SK-N-SH (cell line): ENCODE measurements around the gene PKIB. TPM values are rescaled to one million over a fixed set of nuclear protein-coding genes. Genes with fewer than 3 reads are reported as not detected.

Source experiments
- CTCF ChIA-PET: fragments of 300-600, 350-600 bp; formaldehyde crosslinking; extraction: SDS; loops from one replicate; lab custom pipeline; 2021; lab: Yijun Ruan, JAX
- POLR2A ChIA-PET: fragments of 350-600 bp; sonication (Branson Sonifier 250); formaldehyde crosslinking; extraction: SDS; loops from one replicate; lab custom pipeline; 2020; ENCODE audit warnings: antibody characterized with exemption, inconsistent platforms; lab: Yijun Ruan, JAX
- DNase-seq: peaks from one replicate; pipeline ENCODE4 v3.0.0; 2012
- H2AFZ ChIP-seq: fragments of 200-600 bp; sonication (generic); 2 replicates; pipeline ENCODE4 v1.8.1; 2016; ENCODE audit warnings: antibody characterized with exemption, mild to moderate bottlenecking, low read depth
- H3F3A ChIP-seq: fragments of 200-600 bp; sonication (generic); replicated peaks from 2 replicates; pipeline ENCODE3; 2016; ENCODE audit warnings: antibody characterized with exemption, mild to moderate bottlenecking; ENCODE audit not compliant: insufficient read depth
- H3K27ac ChIP-seq, 2 experiments: fragments of 200-500 bp in 1 of 2; fragments of 200-600 bp in 1 of 2; sonication (Bioruptor generic) in 1 of 2; sonication (generic), shearing (Covaris generic) in 1 of 2; 2 replicates each; pipeline versions ENCODE4 v1.5.1 to v1.6.1; 2014 to 2016; ENCODE audit warnings: low read depth in 2 of 2, inconsistent platforms in 1 of 2, low read length in 1 of 2, mild to moderate bottlenecking in 1 of 2, mixed read lengths in 1 of 2
- H3K27me3 ChIP-seq: fragments of 200-600 bp; sonication (generic), shearing (Covaris generic); 2 replicates; pipeline ENCODE4 v1.6.1; 2016; ENCODE audit warnings: mixed run types; ENCODE audit not compliant: insufficient read depth
- H3K36me3 ChIP-seq, 2 experiments: fragments of 200-500 bp in 1 of 2; fragments of 200-600 bp in 1 of 2; sonication (Bioruptor generic) in 1 of 2; sonication (generic) in 1 of 2; replicated peaks in 1 of 2; 2 replicates each; pipeline versions ENCODE3 to v1.5.1; 2014 to 2016; ENCODE audit warnings: low read length in 1 of 2, mild to moderate bottlenecking in 1 of 2; ENCODE audit not compliant: insufficient read depth in 2 of 2, control insufficient read depth in 1 of 2
- H3K4me1 ChIP-seq, 2 experiments: fragments of 200-500 bp in 1 of 2; fragments of 200-600 bp in 1 of 2; sonication (Bioruptor generic) in 1 of 2; sonication (generic), shearing (Covaris generic) in 1 of 2; 2 replicates each; pipeline versions ENCODE4 v1.5.1 to v1.6.1; 2014 to 2016; ENCODE audit warnings: low read depth in 1 of 2, low read length in 1 of 2, mixed run types in 1 of 2; ENCODE audit not compliant: insufficient read depth in 2 of 2, control insufficient read depth in 1 of 2
- H3K4me2 ChIP-seq: fragments of 200-600 bp; sonication (generic), shearing (Covaris generic); 2 replicates; pipeline ENCODE4 v1.6.1; 2017; ENCODE audit warnings: mixed run types
- H3K4me3 ChIP-seq, 2 experiments: fragments of 200-500 bp in 1 of 2; fragments of 200-600 bp in 1 of 2; sonication (Bioruptor generic) in 1 of 2; sonication (generic), shearing (Covaris generic) in 1 of 2; 2 replicates each; pipeline versions ENCODE4 v1.5.1 to v1.8.1; 2014 to 2016; ENCODE audit warnings: low read depth in 2 of 2, inconsistent platforms in 1 of 2, low read length in 1 of 2, mild to moderate bottlenecking in 1 of 2, mixed read lengths in 1 of 2, moderate library complexity in 1 of 2
- H3K79me2 ChIP-seq: fragments of 200-600 bp; sonication (generic); 2 replicates; pipeline ENCODE4 v1.8.1; 2017; ENCODE audit warnings: mild to moderate bottlenecking; ENCODE audit not compliant: insufficient read depth
- H3K9ac ChIP-seq: fragments of 200-600 bp; sonication (generic); 2 replicates; pipeline ENCODE4 v1.6.1; 2017; ENCODE audit warnings: mixed run types
- H3K9me2 ChIP-seq: fragments of 200-600 bp; sonication (generic); 2 replicates; pipeline ENCODE4 v1.6.1; 2017; ENCODE audit warnings: mixed run types
- H3K9me3 ChIP-seq: fragments of 200-600 bp; sonication (generic); 2 replicates; pipeline ENCODE4 v1.6.1; 2017; ENCODE audit warnings: mixed run types, mild to moderate bottlenecking, moderate library complexity
- H4K20me1 ChIP-seq: fragments of 200-600 bp; sonication (generic); 2 replicates; pipeline ENCODE4 v1.6.1; 2017; ENCODE audit warnings: mild to moderate bottlenecking, mixed run types; ENCODE audit not compliant: insufficient read depth
- CHD2 ChIP-seq: fragments of 150-350 bp; IDR thresholded peaks from 2 replicates; pipeline ENCODE4 v1.6.1; 2018; ENCODE audit warnings: low read length; ENCODE audit not compliant: partially characterized antibody
- EZH2phosphoT487 ChIP-seq: fragments of 200-600 bp; sonication (generic); IDR thresholded peaks from 2 replicates; pipeline ENCODE4 v1.6.1; 2017; ENCODE audit warnings: low read depth, mixed run types, mild to moderate bottlenecking, antibody characterized with exemption, moderate library complexity, borderline replicate concordance
- FOSL2 ChIP-seq: IDR thresholded peaks from 2 replicates; pipeline ENCODE4 v1.4.0; 2012; ENCODE audit warnings: low read depth, mild to moderate bottlenecking, moderate library complexity, borderline replicate concordance
- FOXJ3 ChIP-seq: sonication (generic); formaldehyde crosslinking; IDR thresholded peaks from 2 replicates; pipeline ENCODE4 v1.5.1; 2020; ENCODE audit warnings: mild to moderate bottlenecking, missing genetic modification reagents
- JUND ChIP-seq: IDR thresholded peaks from 2 replicates; pipeline ENCODE4 v1.4.0; 2012
- MEF2A ChIP-seq: IDR thresholded peaks from 2 replicates; pipeline ENCODE4 v1.4.0; 2012; ENCODE audit warnings: low read depth, borderline replicate concordance
- RAD21 ChIP-seq: IDR thresholded peaks from 2 replicates; pipeline ENCODE4 v1.6.1; 2012; ENCODE audit warnings: mild to moderate bottlenecking, low read length
- RFX5 ChIP-seq: IDR thresholded peaks from 2 replicates; pipeline ENCODE4 v1.6.1; 2012; ENCODE audit warnings: mild to moderate bottlenecking, improper control_type of control experiment, low read length
- RXRA ChIP-seq: IDR thresholded peaks from 2 replicates; pipeline ENCODE4 v1.4.0; 2012; ENCODE audit warnings: low read depth, mild to moderate bottlenecking, borderline replicate concordance
- SIN3A ChIP-seq: IDR thresholded peaks from 2 replicates; pipeline ENCODE4 v1.6.1; 2012; ENCODE audit warnings: low read depth, mild to moderate bottlenecking, low read length, moderate library complexity, borderline replicate concordance
- WGBS: methylation state at CpG from one replicate; pipeline ENCODE4 v1.1.6; 2017; ENCODE audit warnings: low lambda C conversion rate; 5-methylcytosine and 5-hydroxymethylcytosine counted together
- polyA plus RNA-seq, 3 experiments: library from polyadenylated mRNA; depleted of rRNA; stranded (reverse); fragments of >200 nt; gene quantifications; 2 replicates each; pipeline ENCODE4 v1.2.3, GENCODE V29; 2012
- TF ChIP-seq, protein P1 (sequence below): fragments of 150-350 bp; IDR thresholded peaks from 2 replicates; pipeline ENCODE4 v1.6.1; 2016; ENCODE audit warnings: mild to moderate bottlenecking, low read depth, low read length
- TF ChIP-seq, protein P2 (sequence below): IDR thresholded peaks from 2 replicates; pipeline ENCODE4 v1.6.1; 2012; ENCODE audit warnings: mild to moderate bottlenecking, low read depth, low read length, moderate library complexity
- TF ChIP-seq, protein P3 (sequence below): IDR thresholded peaks from 2 replicates; pipeline ENCODE4; 2012

Gene PKIB
- polyA plus RNA-seq, 1 of the 3 experiments (the other 2 are of a cell fraction) = 0.30 TPM

DNA sequence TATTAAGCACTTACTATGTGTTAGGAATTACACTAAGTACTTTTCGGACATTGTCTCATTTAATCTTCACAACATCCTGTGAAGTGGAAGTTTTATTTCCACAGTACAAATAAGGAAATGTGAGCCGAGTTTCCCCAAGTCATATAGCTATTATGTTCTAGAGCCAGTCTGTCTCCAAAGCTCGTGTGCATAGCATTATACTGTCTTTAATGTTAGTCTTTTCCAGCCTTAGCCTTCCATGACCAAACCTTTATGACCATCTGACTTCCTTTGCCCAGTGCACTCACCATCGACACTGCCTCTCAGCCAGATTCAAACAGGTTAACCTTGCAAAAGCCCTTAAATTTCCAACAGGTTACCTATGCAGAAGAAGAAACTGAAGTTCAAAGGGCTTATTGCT, 55.7 kb downstream of the PKIB start:
- TF ChIP-seq FOSL2 (no peak), SIN3A (no peak), JUND (no peak), RFX5 (no peak), EZH2phosphoT487 (no peak), CHD2 (no peak), MEF2A (no peak), RXRA (no peak), FOXJ3 (CRISPR knock-in tag) (no peak), RAD21 (no peak)
- TF ChIP-seq, protein P1, sequence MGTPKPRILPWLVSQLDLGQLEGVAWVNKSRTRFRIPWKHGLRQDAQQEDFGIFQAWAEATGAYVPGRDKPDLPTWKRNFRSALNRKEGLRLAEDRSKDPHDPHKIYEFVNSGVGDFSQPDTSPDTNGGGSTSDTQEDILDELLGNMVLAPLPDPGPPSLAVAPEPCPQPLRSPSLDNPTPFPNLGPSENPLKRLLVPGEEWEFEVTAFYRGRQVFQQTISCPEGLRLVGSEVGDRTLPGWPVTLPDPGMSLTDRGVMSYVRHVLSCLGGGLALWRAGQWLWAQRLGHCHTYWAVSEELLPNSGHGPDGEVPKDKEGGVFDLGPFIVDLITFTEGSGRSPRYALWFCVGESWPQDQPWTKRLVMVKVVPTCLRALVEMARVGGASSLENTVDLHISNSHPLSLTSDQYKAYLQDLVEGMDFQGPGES = no peak
- TF ChIP-seq, protein P2, sequence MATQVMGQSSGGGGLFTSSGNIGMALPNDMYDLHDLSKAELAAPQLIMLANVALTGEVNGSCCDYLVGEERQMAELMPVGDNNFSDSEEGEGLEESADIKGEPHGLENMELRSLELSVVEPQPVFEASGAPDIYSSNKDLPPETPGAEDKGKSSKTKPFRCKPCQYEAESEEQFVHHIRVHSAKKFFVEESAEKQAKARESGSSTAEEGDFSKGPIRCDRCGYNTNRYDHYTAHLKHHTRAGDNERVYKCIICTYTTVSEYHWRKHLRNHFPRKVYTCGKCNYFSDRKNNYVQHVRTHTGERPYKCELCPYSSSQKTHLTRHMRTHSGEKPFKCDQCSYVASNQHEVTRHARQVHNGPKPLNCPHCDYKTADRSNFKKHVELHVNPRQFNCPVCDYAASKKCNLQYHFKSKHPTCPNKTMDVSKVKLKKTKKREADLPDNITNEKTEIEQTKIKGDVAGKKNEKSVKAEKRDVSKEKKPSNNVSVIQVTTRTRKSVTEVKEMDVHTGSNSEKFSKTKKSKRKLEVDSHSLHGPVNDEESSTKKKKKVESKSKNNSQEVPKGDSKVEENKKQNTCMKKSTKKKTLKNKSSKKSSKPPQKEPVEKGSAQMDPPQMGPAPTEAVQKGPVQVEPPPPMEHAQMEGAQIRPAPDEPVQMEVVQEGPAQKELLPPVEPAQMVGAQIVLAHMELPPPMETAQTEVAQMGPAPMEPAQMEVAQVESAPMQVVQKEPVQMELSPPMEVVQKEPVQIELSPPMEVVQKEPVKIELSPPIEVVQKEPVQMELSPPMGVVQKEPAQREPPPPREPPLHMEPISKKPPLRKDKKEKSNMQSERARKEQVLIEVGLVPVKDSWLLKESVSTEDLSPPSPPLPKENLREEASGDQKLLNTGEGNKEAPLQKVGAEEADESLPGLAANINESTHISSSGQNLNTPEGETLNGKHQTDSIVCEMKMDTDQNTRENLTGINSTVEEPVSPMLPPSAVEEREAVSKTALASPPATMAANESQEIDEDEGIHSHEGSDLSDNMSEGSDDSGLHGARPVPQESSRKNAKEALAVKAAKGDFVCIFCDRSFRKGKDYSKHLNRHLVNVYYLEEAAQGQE = no peak
- TF ChIP-seq, protein P3, sequence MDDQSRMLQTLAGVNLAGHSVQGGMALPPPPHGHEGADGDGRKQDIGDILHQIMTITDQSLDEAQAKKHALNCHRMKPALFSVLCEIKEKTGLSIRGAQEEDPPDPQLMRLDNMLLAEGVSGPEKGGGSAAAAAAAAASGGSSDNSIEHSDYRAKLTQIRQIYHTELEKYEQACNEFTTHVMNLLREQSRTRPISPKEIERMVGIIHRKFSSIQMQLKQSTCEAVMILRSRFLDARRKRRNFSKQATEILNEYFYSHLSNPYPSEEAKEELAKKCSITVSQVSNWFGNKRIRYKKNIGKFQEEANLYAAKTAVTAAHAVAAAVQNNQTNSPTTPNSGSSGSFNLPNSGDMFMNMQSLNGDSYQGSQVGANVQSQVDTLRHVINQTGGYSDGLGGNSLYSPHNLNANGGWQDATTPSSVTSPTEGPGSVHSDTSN = no peak
- TF ChIP-seq, all 33 proteins: peak for 0
- Histone ChIP-seq H3K79me2 (no peaks in the 10 kb centered on the region), H2AFZ (no peak overlapping the region), H3K9me2 (no peaks in the 10 kb centered on the region), H3K9ac (no peak overlapping the region), H3K27me3 (no peaks in the 10 kb centered on the region), H4K20me1 (no peaks in the 10 kb centered on the region), H3K4me1 (no peaks in the 10 kb centered on the region), H3K4me2 (no peak overlapping the region), H3K36me3 (no peaks in the 10 kb centered on the region), H3F3A (no peaks in the 10 kb centered on the region), H3K9me3 (no peaks in the 10 kb centered on the region), H3K4me3 (no peak overlapping the region), H3K27ac (no peak overlapping the region)
- DNase-seq = no peak
- CTCF ChIA-PET = no interaction called here
- WGBS = 44% methylated on average over 4 of the region's 4 CpGs
- POLR2A ChIA-PET = no interaction called here
